T-helper 2 cell treated with Interferon-gamma antibody and Interleukin-4, amounts not matched to agents 100 ng/mL and 5 ng/mL, for 36 hours (primary cell): ENCODE results near the gene BEND7. TPM values are rescaled to one million over a fixed set of nuclear protein-coding genes. Genes with fewer than 3 reads are reported as not detected.
"Not testable (repeated sequence)": the region's sequence is repeated elsewhere in the genome, so short reads cannot be mapped to it uniquely, and the experiment has no call there.

ENCODE experiments used
- intact Hi-C: fragments of 100-400 bp; cut with micrococcal nuclease; formaldehyde crosslinking; loops from one replicate; pipeline ENCODE4 v1.15.1; 2023
- total RNA-seq: library from RNA; stranded (reverse); gene quantifications from 2 replicates; pipeline ENCODE4 v1.2.3, GENCODE V29; 2022

The BEND7 gene
- not detected in 2 replicates for total RNA-seq

- intact Hi-C loops: no loop called here
Measured at GRCh38 chr10:13528875-13529713, at the start of gene BEND7. Gene BEND7, minus strand, starts transcription at chr10:13529014. Its CDS starts 481 bp downstream, at chr10:13528533.

- intact Hi-C loops: no loop called here
Measured at GRCh38 chr10:13573960-13574359, 45.1 kb upstream of the BEND7 start.

- intact Hi-C loops: no loop called here
Measured at GRCh38 chr10:13571541-13571940, 42.7 kb upstream of the BEND7 start.

- intact Hi-C loops: no loop called here
Measured at GRCh38 chr10:13567030-13567429, 38.2 kb upstream of the BEND7 start.

GRCh38 chr10:13564576-13564975, 35.8 kb upstream of the BEND7 start:
- intact Hi-C loops: no loop called here

- intact Hi-C loops: no loop called here
Measured at GRCh38 chr10:13563481-13564445, 34.9 kb upstream of the BEND7 start.

- intact Hi-C loops: no loop called here
Measured at GRCh38 chr10:13560597-13560996, 31.8 kb upstream of the BEND7 start.

GRCh38 chr10:13559124-13559700, 30.4 kb upstream of the BEND7 start:
- intact Hi-C loops: no loop called here

GRCh38 chr10:13555884-13556510, 27.2 kb upstream of the BEND7 start:
- intact Hi-C loops: no loop called here

- intact Hi-C loops: no loop called here
Measured at GRCh38 chr10:13550802-13551201, 22.0 kb upstream of the BEND7 start.

- intact Hi-C loops: no loop called here
Measured at GRCh38 chr10:13542533-13542932, 13.7 kb upstream of the BEND7 start.

GRCh38 chr10:13537985-13538384, 9.2 kb upstream of the BEND7 start:
- intact Hi-C loops: not testable (repeated sequence)

- intact Hi-C loops: no loop called here
Measured at GRCh38 chr10:13536674-13537366, 8.0 kb upstream of the BEND7 start.

GRCh38 chr10:13535346-13535745, 6.5 kb upstream of the BEND7 start:
- intact Hi-C loops: no loop called here

GRCh38 chr10:13529714-13529973, 830 bp upstream of the BEND7 start:
- intact Hi-C loops: no loop called here

- intact Hi-C loops: no loop called here
Measured at GRCh38 chr10:13528123-13528874, 515 bp downstream of the BEND7 start.

GRCh38 chr10:13527864-13528122, 1.0 kb downstream of the BEND7 start:
- intact Hi-C loops: no loop called here

- intact Hi-C loops: no loop called here
Measured at GRCh38 chr10:13526948-13527863, 1.6 kb downstream of the BEND7 start.

- intact Hi-C loops: no loop called here
Measured at GRCh38 chr10:13525663-13526062, 3.2 kb downstream of the BEND7 start.
